ENCODE results near the gene CSMD2.

CSMD2 gene

DNA sequence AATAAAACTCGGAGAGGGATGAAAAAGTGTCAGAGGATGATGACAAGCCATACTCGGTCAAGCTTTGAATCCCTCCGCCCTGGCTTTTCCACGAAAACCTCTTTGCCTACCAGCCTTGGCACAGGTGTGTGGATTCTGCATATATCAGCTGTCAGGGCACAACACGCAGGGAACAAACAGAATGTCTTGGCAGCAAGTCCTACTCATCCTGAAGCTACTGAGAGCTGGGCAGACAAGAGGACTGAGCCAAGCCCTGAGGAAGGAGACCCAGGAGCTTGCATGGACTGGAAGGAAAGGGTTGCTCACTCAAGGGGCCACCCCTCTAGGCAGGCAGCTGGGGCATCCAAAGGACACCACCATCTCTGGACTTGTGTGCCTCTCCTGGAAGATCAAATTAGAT is 168.7 kb downstream of the CSMD2 start:
- DNase-seq = no peak

GRCh38 chr1:33993301-33993700 is 171.7 kb downstream of the CSMD2 start:
- no peak for DNase-seq

DNA sequence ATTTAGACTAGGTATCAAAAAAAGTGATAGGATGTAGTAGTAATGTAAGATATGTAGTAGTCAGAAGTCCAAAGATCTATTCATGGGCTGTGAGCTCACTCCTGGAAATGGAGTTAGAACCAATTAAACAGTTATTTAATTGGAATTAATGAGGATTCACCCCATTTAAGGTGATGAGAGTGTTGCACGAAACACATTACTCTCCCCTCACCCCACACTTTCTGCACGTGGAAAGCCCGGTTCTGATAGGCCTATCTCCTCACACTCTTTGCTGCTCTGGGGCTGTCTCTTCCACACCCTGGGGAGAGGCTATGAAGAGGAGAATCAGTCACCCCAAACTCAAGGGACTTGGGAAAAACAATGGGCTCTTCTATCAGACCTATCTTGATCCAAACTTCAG is 174.7 kb downstream of the CSMD2 start:
- DNase-seq = no peak

GRCh38 chr1:33988161-33988560 is 176.9 kb downstream of the CSMD2 start:
- no peak for DNase-seq

- DNase-seq = no peak
Observed at GRCh38 chr1:33986390-33987095, 178.5 kb downstream of the CSMD2 start.

GRCh38 chr1:33985656-33986055 is 179.4 kb downstream of the CSMD2 start:
- DNase-seq = no peak

GRCh38 chr1:33984906-33985565 is 180.0 kb downstream of the CSMD2 start:
- no peak for DNase-seq

GRCh38 chr1:33982419-33982818 is 182.6 kb downstream of the CSMD2 start:
- DNase-seq = no peak

DNA sequence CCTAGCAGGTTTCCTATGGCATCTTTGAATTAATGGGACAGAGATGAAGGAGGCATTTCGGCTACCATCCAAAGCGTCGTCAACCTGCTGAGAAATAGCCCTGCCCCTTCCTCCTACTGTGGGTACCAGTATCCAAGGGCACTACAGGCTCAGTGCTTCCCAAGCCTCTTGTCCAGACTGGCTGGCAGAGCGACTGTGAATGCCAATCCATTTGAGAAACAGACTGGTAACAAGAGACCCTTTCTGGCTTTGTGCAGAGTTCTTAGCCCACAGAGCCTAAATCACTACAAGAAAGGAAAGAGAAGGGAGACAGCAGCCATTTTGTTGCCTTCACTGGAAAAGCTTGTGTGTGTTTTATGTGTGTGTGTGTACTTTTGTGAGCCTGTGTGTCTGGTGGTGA is 185.7 kb downstream of the CSMD2 start:
- DNase-seq = no peak

- DNase-seq = no peak
Observed at GRCh38 chr1:33975961-33976360, 189.1 kb downstream of the CSMD2 start.

GRCh38 chr1:33973799-33974545 is 191.1 kb downstream of the CSMD2 start:
- DNase-seq = no peak

- no peak for DNase-seq
Observed at GRCh38 chr1:33972676-33973395, 192.2 kb downstream of the CSMD2 start.

DNA sequence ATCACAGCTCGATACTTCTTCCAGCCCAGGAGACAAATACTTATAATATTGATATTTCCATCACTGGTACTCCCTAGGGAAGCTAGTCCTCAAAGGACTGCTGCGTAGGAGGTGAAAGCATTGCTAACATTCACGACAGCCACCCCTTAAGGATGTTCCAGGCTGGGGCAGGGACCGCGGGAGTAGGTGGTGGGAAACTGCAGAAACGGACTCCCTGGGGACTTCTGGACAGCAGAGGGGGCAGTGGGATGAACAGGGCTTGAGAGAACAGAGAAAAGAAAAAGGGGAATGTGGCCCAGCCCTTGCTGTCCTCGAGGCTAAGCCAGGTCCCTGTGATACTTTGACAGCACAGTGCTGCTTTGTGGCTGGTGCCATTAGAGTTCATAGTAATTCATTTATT is 193.1 kb downstream of the CSMD2 start:
- DNase-seq = no peak

GRCh38 chr1:33971018-33971710 is 193.9 kb downstream of the CSMD2 start:
- DNase-seq = no peak

DNA sequence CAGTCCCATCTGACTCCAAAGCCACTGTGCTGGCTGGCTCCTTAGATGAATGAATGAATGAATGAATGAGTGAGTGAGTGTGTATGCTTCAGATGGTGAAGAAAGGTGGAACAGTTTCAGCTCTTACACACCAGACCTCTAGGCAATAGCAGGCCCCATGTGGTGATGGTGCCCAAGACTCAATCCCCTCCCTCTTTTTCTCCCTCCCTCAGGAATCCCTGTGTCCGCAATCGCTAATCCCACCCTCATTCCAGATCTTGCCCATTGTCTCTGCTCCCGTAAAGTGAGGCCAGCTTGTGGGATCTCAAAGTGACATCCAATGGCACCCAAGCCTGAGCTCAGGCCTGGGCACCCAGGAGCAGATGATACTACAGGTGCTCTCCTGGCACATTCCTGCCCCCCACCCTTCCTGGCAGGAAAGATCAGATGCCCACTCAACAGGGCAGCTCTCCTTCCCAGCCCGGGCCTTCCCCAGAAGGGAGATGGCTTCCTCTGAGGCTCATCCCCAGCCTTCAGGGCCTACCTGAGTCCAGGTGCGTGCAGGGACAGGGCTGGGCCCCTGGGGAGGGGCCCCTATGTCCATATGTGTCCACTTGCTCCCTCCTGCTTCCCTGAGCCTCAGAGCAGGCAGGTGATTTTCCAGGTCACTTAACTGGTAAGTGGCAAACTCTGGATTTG is 194.7 kb downstream of the CSMD2 start:
- no peak for DNase-seq

DNA sequence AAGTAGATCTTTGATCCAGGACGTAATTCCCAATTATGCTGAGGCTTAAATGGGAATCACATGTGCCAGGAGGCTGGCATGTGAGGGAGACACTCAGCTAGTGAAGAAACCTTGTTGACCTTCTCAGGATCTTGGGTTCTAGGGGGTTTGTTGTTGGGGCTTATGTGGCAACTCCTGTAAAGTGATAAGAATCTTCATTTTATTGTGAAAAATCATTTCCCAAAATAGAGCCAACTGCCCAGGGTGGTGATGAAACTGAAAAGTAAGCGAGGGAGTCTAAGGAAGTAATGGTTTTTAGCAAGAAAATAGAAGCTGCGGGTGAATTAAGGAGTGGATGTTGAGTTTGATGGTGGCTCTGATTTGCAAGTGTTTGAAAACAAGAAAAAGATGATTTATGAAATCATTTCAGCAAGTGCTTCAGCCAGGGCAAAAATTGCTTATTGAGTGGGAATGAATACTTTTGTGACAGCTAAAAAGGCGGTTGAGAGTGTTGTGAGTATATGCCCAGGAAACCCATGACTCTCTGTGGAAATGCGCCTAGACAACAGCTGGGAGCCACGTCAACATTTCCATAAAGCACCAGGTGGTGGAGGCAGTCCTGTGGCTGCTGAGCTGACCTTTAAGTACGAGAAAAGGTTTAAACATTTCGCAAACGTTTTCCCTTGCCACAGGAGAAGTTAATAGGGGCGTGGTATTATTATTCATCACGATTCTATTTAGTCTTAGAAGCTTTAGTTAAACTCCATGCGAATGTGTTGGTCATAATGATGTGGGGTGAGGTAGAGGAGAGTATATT is 198.5 kb downstream of the CSMD2 start:
- no peak for DNase-seq

GRCh38 chr1:33965086-33965485 is 199.9 kb downstream of the CSMD2 start:
- DNase-seq = no peak

DNA sequence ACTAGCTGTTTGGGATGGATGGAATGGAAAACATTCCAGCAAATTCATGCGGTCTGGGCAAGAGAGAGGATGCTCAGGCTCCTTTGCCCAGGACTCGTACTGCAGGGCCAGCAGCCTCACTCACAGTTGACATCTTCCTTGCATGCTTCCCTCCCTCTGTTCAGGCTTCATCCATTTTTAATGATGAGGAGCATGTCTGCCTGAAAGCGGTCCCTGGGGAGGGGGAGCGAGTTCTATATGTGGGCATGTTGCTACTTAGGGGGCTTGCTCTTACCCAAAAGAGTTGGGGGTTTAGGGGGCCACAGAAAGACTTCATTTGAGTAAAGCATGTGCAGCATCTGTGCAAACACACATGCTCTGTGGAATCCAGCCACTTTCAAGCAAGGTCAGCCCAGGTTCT is 203.0 kb downstream of the CSMD2 start:
- DNase-seq = no peak

GRCh38 chr1:33960188-33960895 is 204.7 kb downstream of the CSMD2 start:
- DNase-seq = no peak

DNA sequence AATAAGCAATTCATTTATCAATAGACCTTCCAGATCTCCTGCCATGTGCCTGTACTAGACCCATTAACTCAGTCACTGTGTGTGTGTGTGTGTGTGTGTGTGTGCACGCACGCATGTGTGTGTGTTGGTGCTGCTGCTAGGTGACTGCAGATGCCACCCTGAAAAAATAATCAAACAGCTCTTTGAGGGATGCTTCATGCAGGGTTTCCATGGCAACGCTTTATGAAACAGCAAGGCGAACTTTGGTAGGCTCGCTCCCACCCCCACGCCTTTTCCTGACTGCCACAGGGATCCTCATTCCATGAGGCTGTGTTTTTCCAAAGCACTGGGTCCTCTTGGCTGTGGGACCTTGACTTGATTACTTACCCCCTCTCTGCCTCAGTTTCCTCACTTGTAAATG is 207.2 kb downstream of the CSMD2 start:
- DNase-seq = no peak

- no peak for DNase-seq
Observed at GRCh38 chr1:33955096-33955495, 209.9 kb downstream of the CSMD2 start.
